ENCODE results near the gene GPR31.
"Not testable (repeated sequence)": the region's sequence is repeated elsewhere in the genome, so short reads cannot be mapped to it uniquely, and the experiment has no call there.

The GPR31 gene

GRCh38 chr6:167187275-167187674, 29.5 kb upstream of the GPR31 start:
- not testable (repeated sequence) for H3K9me3 ChIP-seq (ENCODE audit: control insufficient read depth in 1 of 2, low read length in 2 of 2); H3K27me3 ChIP-seq (ENCODE audit: control insufficient read depth in 1 of 2, insufficient read depth in 2 of 2, low read length in 2 of 2)

GRCh38 chr6:167185101-167185500, 27.3 kb upstream of the GPR31 start:
- not testable (repeated sequence) for H3K4me3 ChIP-seq (ENCODE audit: low read depth in 1 of 2, low read length in 2 of 2); H3K4me1 ChIP-seq (ENCODE audit: control insufficient read depth in 1 of 2, insufficient read depth in 2 of 2, low read length in 2 of 2); H3K9ac ChIP-seq (ENCODE audit: low read depth in 1 of 2, low read length in 2 of 2); H3K27me3 ChIP-seq (ENCODE audit: control insufficient read depth in 1 of 2, insufficient read depth in 2 of 2, low read length in 2 of 2); H3K9me3 ChIP-seq (ENCODE audit: control insufficient read depth in 1 of 2, low read length in 2 of 2); H3K36me3 ChIP-seq (ENCODE audit: control insufficient read depth in 1 of 2, insufficient read depth in 2 of 2, low read length in 2 of 2); H3K27ac ChIP-seq (ENCODE audit: low read depth, low read length)

More at GRCh38 chr6:167187275-167187674, 29.5 kb upstream of the GPR31 start:
- H3K9ac ChIP-seq (ENCODE audit: low read depth in 1 of 2, low read length in 2 of 2); H3K27ac ChIP-seq (ENCODE audit: low read depth, low read length); H3K36me3 ChIP-seq (ENCODE audit: control insufficient read depth in 1 of 2, insufficient read depth in 2 of 2, low read length in 2 of 2); H3K4me1 ChIP-seq (ENCODE audit: control insufficient read depth in 1 of 2, insufficient read depth in 2 of 2, low read length in 2 of 2); H3K4me3 ChIP-seq (ENCODE audit: low read depth in 1 of 2, low read length in 2 of 2): not testable (repeated sequence)

- not testable (repeated sequence) for H3K9me3 ChIP-seq (ENCODE audit: control insufficient read depth in 1 of 2, low read length in 2 of 2); H3K4me3 ChIP-seq (ENCODE audit: low read depth in 1 of 2, low read length in 2 of 2)
Observed at GRCh38 chr6:167182913-167183314, 25.1 kb upstream of the GPR31 start.

GRCh38 chr6:167181351-167181750, 23.6 kb upstream of the GPR31 start:
- H3K36me3 ChIP-seq (ENCODE audit: control insufficient read depth in 1 of 2, insufficient read depth in 2 of 2, low read length in 2 of 2); H3K4me1 ChIP-seq (ENCODE audit: control insufficient read depth in 1 of 2, insufficient read depth in 2 of 2, low read length in 2 of 2); H3K9me3 ChIP-seq (ENCODE audit: control insufficient read depth in 1 of 2, low read length in 2 of 2); H3K27me3 ChIP-seq (ENCODE audit: control insufficient read depth in 1 of 2, insufficient read depth in 2 of 2, low read length in 2 of 2); H3K9ac ChIP-seq (ENCODE audit: low read depth in 1 of 2, low read length in 2 of 2); H3K27ac ChIP-seq (ENCODE audit: low read depth, low read length); H3K4me3 ChIP-seq (ENCODE audit: low read depth in 1 of 2, low read length in 2 of 2): not testable (repeated sequence)

More at GRCh38 chr6:167182913-167183314, 25.1 kb upstream of the GPR31 start:
- not testable (repeated sequence) for H3K4me1 ChIP-seq (ENCODE audit: control insufficient read depth in 1 of 2, insufficient read depth in 2 of 2, low read length in 2 of 2); H3K27me3 ChIP-seq (ENCODE audit: control insufficient read depth in 1 of 2, insufficient read depth in 2 of 2, low read length in 2 of 2); H3K36me3 ChIP-seq (ENCODE audit: control insufficient read depth in 1 of 2, insufficient read depth in 2 of 2, low read length in 2 of 2); H3K9ac ChIP-seq (ENCODE audit: low read depth in 1 of 2, low read length in 2 of 2); H3K27ac ChIP-seq (ENCODE audit: low read depth, low read length)

- not testable (repeated sequence) for H3K27ac ChIP-seq (ENCODE audit: low read depth, low read length); H3K4me3 ChIP-seq (ENCODE audit: low read depth in 1 of 2, low read length in 2 of 2); H3K9me3 ChIP-seq (ENCODE audit: control insufficient read depth in 1 of 2, low read length in 2 of 2); H3K9ac ChIP-seq (ENCODE audit: low read depth in 1 of 2, low read length in 2 of 2); H3K4me1 ChIP-seq (ENCODE audit: control insufficient read depth in 1 of 2, insufficient read depth in 2 of 2, low read length in 2 of 2); H3K36me3 ChIP-seq (ENCODE audit: control insufficient read depth in 1 of 2, insufficient read depth in 2 of 2, low read length in 2 of 2); H3K27me3 ChIP-seq (ENCODE audit: control insufficient read depth in 1 of 2, insufficient read depth in 2 of 2, low read length in 2 of 2)
Observed at GRCh38 chr6:167180086-167180485, 22.3 kb upstream of the GPR31 start.

- H3K4me3 ChIP-seq (ENCODE audit: low read depth in 1 of 2, low read length in 2 of 2); H3K9ac ChIP-seq (ENCODE audit: low read depth in 1 of 2, low read length in 2 of 2); H3K9me3 ChIP-seq (ENCODE audit: control insufficient read depth in 1 of 2, low read length in 2 of 2); H3K4me1 ChIP-seq (ENCODE audit: control insufficient read depth in 1 of 2, insufficient read depth in 2 of 2, low read length in 2 of 2); H3K27ac ChIP-seq (ENCODE audit: low read depth, low read length); H3K36me3 ChIP-seq (ENCODE audit: control insufficient read depth in 1 of 2, insufficient read depth in 2 of 2, low read length in 2 of 2); H3K27me3 ChIP-seq (ENCODE audit: control insufficient read depth in 1 of 2, insufficient read depth in 2 of 2, low read length in 2 of 2): not testable (repeated sequence)
Observed at GRCh38 chr6:167178896-167179655, 21.3 kb upstream of the GPR31 start.

- H3K27me3 ChIP-seq (ENCODE audit: control insufficient read depth in 1 of 2, insufficient read depth in 2 of 2, low read length in 2 of 2); H3K4me1 ChIP-seq (ENCODE audit: control insufficient read depth in 1 of 2, insufficient read depth in 2 of 2, low read length in 2 of 2); H3K9ac ChIP-seq (ENCODE audit: low read depth in 1 of 2, low read length in 2 of 2); H3K27ac ChIP-seq (ENCODE audit: low read depth, low read length); H3K36me3 ChIP-seq (ENCODE audit: control insufficient read depth in 1 of 2, insufficient read depth in 2 of 2, low read length in 2 of 2); H3K9me3 ChIP-seq (ENCODE audit: control insufficient read depth in 1 of 2, low read length in 2 of 2); H3K4me3 ChIP-seq (ENCODE audit: low read depth in 1 of 2, low read length in 2 of 2): not testable (repeated sequence)
Observed at GRCh38 chr6:167177271-167177670, 19.5 kb upstream of the GPR31 start.

- not testable (repeated sequence) for H3K4me1 ChIP-seq (ENCODE audit: control insufficient read depth in 1 of 2, insufficient read depth in 2 of 2, low read length in 2 of 2); H3K36me3 ChIP-seq (ENCODE audit: control insufficient read depth in 1 of 2, insufficient read depth in 2 of 2, low read length in 2 of 2); H3K9ac ChIP-seq (ENCODE audit: low read depth in 1 of 2, low read length in 2 of 2); H3K27ac ChIP-seq (ENCODE audit: low read depth, low read length); H3K9me3 ChIP-seq (ENCODE audit: control insufficient read depth in 1 of 2, low read length in 2 of 2); H3K27me3 ChIP-seq (ENCODE audit: control insufficient read depth in 1 of 2, insufficient read depth in 2 of 2, low read length in 2 of 2); H3K4me3 ChIP-seq (ENCODE audit: low read depth in 1 of 2, low read length in 2 of 2)
Observed at GRCh38 chr6:167172011-167172410, 14.2 kb upstream of the GPR31 start.

- H3K36me3 ChIP-seq (ENCODE audit: control insufficient read depth in 1 of 2, insufficient read depth in 2 of 2, low read length in 2 of 2); H3K4me1 ChIP-seq (ENCODE audit: control insufficient read depth in 1 of 2, insufficient read depth in 2 of 2, low read length in 2 of 2); H3K9ac ChIP-seq (ENCODE audit: low read depth in 1 of 2, low read length in 2 of 2); H3K27ac ChIP-seq (ENCODE audit: low read depth, low read length); H3K4me3 ChIP-seq (ENCODE audit: low read depth in 1 of 2, low read length in 2 of 2); H3K27me3 ChIP-seq (ENCODE audit: control insufficient read depth in 1 of 2, insufficient read depth in 2 of 2, low read length in 2 of 2); H3K9me3 ChIP-seq (ENCODE audit: control insufficient read depth in 1 of 2, low read length in 2 of 2): not testable (repeated sequence)
Observed at GRCh38 chr6:167171300-167171699, 13.5 kb upstream of the GPR31 start.

GRCh38 chr6:167169867-167170266, 12.1 kb upstream of the GPR31 start:
- not testable (repeated sequence) for H3K36me3 ChIP-seq (ENCODE audit: control insufficient read depth in 1 of 2, insufficient read depth in 2 of 2, low read length in 2 of 2); H3K9ac ChIP-seq (ENCODE audit: low read depth in 1 of 2, low read length in 2 of 2); H3K27ac ChIP-seq (ENCODE audit: low read depth, low read length); H3K4me3 ChIP-seq (ENCODE audit: low read depth in 1 of 2, low read length in 2 of 2); H3K27me3 ChIP-seq (ENCODE audit: control insufficient read depth in 1 of 2, insufficient read depth in 2 of 2, low read length in 2 of 2); H3K9me3 ChIP-seq (ENCODE audit: control insufficient read depth in 1 of 2, low read length in 2 of 2); H3K4me1 ChIP-seq (ENCODE audit: control insufficient read depth in 1 of 2, insufficient read depth in 2 of 2, low read length in 2 of 2)

- not testable (repeated sequence) for H3K36me3 ChIP-seq (ENCODE audit: control insufficient read depth in 1 of 2, insufficient read depth in 2 of 2, low read length in 2 of 2); H3K27ac ChIP-seq (ENCODE audit: low read depth, low read length); H3K4me3 ChIP-seq (ENCODE audit: low read depth in 1 of 2, low read length in 2 of 2); H3K27me3 ChIP-seq (ENCODE audit: control insufficient read depth in 1 of 2, insufficient read depth in 2 of 2, low read length in 2 of 2); H3K9me3 ChIP-seq (ENCODE audit: control insufficient read depth in 1 of 2, low read length in 2 of 2); H3K4me1 ChIP-seq (ENCODE audit: control insufficient read depth in 1 of 2, insufficient read depth in 2 of 2, low read length in 2 of 2); H3K9ac ChIP-seq (ENCODE audit: low read depth in 1 of 2, low read length in 2 of 2)
Observed at GRCh38 chr6:167168296-167168695, 10.5 kb upstream of the GPR31 start.
